Measurements from ENCODE around the gene ATXN7L3B.
"Not testable (repeated sequence)": the region's sequence is repeated elsewhere in the genome, so short reads cannot be mapped to it uniquely, and the experiment has no call there.

The ATXN7L3B gene

GRCh38 chr12:74537707-74538385 lies at the start of gene ATXN7L3B:
Gene ATXN7L3B, plus strand, starts transcription at chr12:74537835. Its CDS starts 278 bp downstream, at chr12:74538113.
- peak; percentile 94 for DNase-seq

DNA sequence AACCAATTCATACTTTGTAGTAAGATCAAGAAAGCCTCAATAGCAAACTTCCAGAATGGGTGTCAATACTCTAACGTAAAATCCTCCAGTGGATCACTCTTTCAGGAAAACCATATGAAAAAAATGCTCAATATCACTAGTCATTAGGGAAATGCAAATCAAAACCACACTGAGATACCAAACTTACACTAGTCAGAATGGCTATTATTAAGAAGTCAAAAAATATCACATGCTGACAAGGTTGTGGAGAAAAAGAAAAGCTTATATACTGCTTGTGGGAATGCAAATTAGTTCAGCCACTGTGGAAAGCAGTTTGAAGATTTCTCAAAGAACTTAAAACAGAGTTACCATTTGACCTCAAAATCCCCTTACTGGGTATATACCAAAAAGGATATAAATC lies 49.5 kb upstream of the ATXN7L3B start:
- no peak for DNase-seq

DNA sequence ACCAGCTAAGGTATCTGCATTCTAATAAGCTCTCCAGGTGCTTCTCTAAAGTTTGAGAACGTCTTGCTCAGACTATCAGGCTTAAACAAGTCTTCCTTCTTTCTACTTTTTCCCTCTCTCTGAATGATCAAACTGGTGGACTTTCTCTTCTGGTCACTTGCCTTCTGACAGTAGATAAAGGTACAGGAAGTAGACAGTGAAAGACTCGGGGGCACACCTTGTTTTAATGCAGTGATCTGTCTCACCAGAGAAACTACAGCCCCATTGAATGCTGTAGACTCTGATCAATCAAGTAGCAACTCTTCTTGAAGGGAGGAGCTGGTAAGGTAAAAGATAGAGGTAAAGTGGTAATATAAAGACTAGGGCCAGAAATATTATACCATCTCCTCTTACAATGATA lies 48.1 kb upstream of the ATXN7L3B start:
- DNase-seq = no peak

DNA sequence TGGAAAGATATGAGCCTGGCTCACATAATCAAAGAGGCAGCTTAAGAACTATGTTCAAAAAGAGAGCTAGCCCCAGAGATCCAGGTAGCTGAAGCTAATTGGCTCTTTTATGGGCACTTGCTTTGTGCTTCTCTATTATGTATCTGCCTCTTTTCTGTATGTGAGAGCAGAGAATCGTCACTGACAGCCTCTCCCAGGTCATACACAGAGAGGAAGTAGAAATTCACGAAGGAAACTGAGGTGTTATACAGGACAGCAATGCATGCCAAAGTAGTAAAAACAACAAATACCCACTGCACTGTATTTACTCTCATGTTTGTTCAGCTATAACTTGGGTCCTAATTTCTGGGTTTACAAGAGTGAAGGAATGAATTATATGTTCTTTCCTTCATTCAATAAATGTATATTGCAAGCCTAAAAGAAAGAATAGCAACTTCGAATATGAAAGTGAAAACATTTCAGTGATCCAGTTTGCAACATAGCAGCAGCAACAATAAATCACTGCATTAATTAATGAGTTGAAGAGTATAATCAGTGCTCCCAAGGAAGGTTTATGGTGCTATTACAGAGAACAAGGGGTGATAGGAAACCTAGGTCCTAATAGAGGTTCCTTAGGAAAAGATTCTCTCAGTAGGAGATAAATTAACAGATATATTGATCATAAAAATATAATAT lies 47.1 kb upstream of the ATXN7L3B start:
- no peak for DNase-seq

GRCh38 chr12:74491374-74491773 lies 46.3 kb upstream of the ATXN7L3B start:
- no peak for DNase-seq

- no peak for DNase-seq
These were observed 38.4 kb upstream of the ATXN7L3B start for GRCh38 chr12:74499192-74499591.

- DNase-seq = not testable (repeated sequence)
These were observed 28.6 kb upstream of the ATXN7L3B start for GRCh38 chr12:74508873-74509657.

DNA sequence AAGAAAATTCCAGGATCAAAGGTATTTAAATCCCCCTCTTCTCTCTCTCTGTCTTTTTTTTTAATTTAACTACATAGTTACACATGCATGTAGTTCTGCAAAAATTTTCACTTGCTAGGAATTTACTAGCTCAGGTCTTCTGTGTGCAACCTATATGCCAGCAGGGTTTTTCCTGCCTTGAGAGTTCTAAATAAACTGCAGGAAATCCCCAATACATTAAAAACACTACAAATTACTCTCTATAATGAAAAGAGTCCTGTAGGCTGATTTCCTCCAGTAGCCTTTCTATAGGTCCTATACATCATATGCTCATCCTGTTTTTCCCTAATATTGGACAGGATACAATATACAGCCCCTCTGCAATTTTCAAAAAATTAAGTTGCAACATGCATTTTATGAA lies 27.7 kb upstream of the ATXN7L3B start:
- DNase-seq = no peak

DNA sequence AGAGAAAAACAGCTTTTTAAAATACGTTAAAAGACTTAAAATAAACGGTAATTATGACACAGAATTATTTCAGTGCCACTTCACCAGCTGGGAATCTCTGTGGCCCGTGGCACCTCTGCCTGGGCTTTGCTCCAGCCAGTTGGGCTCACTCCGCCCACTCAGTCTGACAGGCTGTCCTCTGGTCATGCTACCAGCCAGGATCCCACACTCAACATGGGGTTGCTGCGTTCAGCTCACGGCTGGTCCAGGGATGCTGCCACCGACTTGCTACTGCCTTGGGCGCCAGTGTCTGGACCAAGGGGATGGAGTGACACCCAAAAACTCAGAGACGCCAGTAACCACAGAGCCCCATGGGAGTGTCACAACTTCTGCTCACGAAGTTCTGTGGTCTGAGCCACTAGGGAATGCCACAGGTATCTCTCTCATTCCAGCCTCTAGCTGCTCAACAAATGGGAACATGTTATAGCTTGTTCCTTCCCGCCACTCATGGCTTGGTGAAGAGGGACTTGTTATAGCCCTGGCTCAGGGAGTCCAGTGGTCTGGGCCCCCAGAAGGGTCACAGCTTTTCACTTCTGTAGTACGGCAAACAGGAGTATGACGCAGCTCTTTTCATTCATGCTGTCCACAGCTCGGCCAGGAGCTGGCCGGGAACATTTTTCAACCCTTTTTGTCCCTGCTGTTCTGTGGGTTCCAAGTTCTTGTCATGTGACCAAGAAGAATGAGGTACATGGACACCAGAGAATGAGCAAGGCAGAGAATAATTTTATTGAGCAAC lies 23.4 kb upstream of the ATXN7L3B start:
- no peak for DNase-seq

DNA sequence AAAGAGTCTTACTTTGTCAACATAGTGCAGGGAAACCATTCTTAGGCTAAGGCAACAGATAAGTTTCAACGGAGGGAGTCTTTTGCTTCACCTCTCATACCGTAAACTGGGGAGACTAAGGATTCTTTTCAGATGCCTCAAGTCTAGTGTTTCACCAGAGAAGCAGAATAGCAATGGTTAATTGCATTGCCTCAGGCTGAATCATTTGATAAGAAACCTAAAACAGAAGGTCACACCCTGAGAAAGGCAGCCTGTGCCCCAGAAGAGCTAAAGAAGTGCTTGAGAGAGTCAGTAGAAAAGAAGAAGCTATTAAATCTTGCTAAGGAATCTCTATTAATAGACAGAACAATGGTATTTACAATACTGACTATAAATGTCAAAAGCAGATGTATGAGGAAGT lies 21.8 kb upstream of the ATXN7L3B start:
- DNase-seq = no peak

GRCh38 chr12:74526535-74526934 lies 11.1 kb upstream of the ATXN7L3B start:
- DNase-seq = no peak

GRCh38 chr12:74527491-74527890 lies 10.1 kb upstream of the ATXN7L3B start:
- DNase-seq = no peak

GRCh38 chr12:74530676-74531075 lies 7.0 kb upstream of the ATXN7L3B start:
- no peak for DNase-seq

- DNase-seq = no peak
These were observed 2.1 kb upstream of the ATXN7L3B start for GRCh38 chr12:74535536-74535935.

DNA sequence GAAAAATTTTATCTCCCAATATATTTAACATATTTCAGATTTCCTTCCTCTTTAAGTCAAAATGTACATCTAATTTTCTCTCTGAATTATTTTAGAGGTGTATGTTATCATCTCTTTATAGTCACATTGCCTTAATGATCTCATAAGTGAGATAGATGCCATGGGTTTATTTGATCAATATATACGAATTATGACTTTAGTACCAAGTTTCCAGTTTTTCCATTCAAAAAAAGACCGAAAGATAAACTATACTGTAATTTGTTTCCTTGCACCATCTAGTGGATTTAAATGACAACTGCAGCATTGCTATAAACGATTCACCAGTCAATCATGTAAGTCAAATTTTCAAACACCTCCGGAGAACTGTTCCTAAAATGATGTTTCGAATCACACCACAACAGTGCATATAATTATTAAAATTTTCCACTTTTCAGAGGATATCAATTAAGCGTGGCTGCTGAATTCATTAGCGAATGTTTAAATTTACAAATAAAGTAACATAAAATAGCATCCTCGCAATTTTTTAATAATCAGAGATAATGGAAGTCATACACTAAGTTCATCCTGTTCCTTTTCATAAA lies 419 bp upstream of the ATXN7L3B start:
- DNase-seq = peak; percentile 68

DNA sequence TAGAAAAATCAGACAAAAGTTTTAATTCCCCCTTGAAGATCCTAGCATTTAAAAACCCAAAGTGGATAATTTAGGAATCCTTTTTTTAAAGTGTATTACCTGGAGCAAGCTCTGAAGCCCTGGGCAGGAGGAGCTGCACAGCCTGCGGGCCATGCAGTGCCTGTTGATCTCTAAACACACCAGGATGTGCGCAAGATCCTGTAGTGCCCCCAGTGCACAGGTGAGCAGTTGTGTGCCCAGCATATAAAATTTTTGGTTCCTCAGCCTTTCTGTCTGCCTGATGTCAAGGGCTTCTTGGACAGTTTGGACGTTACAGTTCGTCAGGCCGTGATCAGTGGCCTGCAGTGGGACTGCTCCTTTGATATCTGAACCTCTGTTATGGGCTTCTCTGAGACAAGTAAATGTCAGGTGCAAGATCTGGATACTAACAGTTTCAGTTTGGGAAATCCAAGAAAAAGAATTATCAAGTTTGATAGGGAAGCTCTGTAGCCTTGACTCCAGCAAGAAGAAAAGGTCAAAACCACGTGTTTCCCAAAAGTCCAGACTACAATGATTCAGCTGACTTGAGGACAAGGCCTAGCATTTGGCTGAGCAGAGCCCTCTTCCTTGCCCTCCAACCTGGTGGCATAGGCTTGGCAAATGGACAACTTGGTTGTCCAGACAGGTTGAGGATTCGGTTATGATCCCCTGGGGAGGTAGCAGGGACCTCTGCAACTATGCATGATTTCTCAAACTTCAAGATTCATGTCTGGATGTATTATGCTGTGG lies 1.0 kb downstream of the ATXN7L3B start:
- no peak for DNase-seq

DNA sequence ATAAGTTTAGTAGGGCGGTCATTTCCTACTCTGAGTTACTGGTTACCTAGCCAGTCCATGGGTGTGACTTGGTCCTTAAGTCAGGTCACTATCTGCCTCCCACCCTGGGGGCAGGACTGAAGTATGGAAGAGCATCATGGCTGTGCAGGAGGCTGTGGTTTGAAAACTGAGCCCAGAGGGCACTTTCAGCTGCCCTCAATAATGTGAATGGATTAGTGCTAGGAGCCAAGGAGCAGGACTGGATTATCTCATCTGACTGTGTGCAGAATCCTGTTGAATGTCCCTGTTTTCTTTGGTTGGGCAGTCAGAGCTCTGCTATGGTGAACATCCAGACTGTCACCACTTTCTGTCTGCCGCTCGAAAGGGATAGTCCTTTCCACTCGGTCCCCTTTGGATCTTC lies 1.6 kb downstream of the ATXN7L3B start:
- DNase-seq = no peak

GRCh38 chr12:74539765-74540526 lies 2.3 kb downstream of the ATXN7L3B start:
- no peak for DNase-seq

- no peak for DNase-seq
These were observed 3.4 kb downstream of the ATXN7L3B start for GRCh38 chr12:74541074-74541473.

GRCh38 chr12:74547249-74547648 lies 9.6 kb downstream of the ATXN7L3B start:
- no peak for DNase-seq

- DNase-seq = no peak
These were observed 13.7 kb downstream of the ATXN7L3B start for GRCh38 chr12:74551291-74551690.
